ENCODE results near the gene KDSR. TPM values are rescaled to one million over a fixed set of nuclear protein-coding genes. Genes with fewer than 3 reads are reported as not detected.

Gene KDSR
- total and polyA plus RNA-seq, 9 of the 15 experiments (the other 6 are each of a cell fraction or from before 2014, with no cell fraction given), result 4.0 to 24.7 (median 12.4) TPM

- TF ChIP-seq THAP12 (CRISPR knock-in tag; IDR thresholded peaks at IDR 0.05), result no peak
- TF ChIP-seq ZC3H8 (IDR thresholded peaks at IDR 0.05), result no peak
- no peak for TF ChIP-seq CBX2 (IDR thresholded peaks at IDR 0.05; ENCODE audit: insufficient read depth, low read length, poor library complexity, severe bottlenecking)
- TF ChIP-seq VEZF1 (CRISPR knock-in tag; IDR thresholded peaks at IDR 0.05), result 0 out of 2 replicates have a peak, but pooled peaks have one; percentile 54
- no peak for TF ChIP-seq ZNF584 (CRISPR knock-in tag; IDR thresholded peaks at IDR 0.05; ENCODE audit: low read depth)
- no peak for TF ChIP-seq PHB (CRISPR knock-in tag; IDR thresholded peaks at IDR 0.05)
- TF ChIP-seq FUS (optimal IDR thresholded peaks at IDR 0.05; ENCODE audit: low read depth, low read length), result no peak
- no peak for TF ChIP-seq EZH2 (IDR thresholded peaks at IDR 0.05; ENCODE audit: borderline replicate concordance, low read depth, low read length)
- no peak for TF ChIP-seq TAF7 (tag; IDR thresholded peaks at IDR 0.05)
- no peak for TF ChIP-seq HDAC1 (IDR thresholded peaks at IDR 0.05)
- no peak for TF ChIP-seq HDAC8 (tag; IDR thresholded peaks at IDR 0.05)
- TF ChIP-seq FOXJ2 (tag; IDR thresholded peaks at IDR 0.05), result no peak
- TF ChIP-seq ZBTB7A (IDR thresholded peaks at IDR 0.05; ENCODE audit: borderline replicate concordance, control insufficient read depth, low read depth, low read length), result peak; percentile 5; the same call in 1 of the 2 replicates
- no peak for TF ChIP-seq BRCA1 (IDR thresholded peaks at IDR 0.05)
- TF ChIP-seq BRCA1 (CRISPR knock-in tag; IDR thresholded peaks at IDR 0.05), result no peak
- TF ChIP-seq TFE3 (CRISPR knock-in tag; IDR thresholded peaks at IDR 0.05), result no peak
- no peak for TF ChIP-seq GABPB2 (CRISPR knock-in tag; conservative IDR thresholded peaks at IDR 0.05)
- peak in 1 of 2 experiments; percentile 26 for TF ChIP-seq E2F6 (IDR thresholded peaks at IDR 0.05; ENCODE audit: borderline replicate concordance in 1 of 2, extremely low read depth in 1 of 2, insufficient read depth in 1 of 2, insufficient read length in 1 of 2, low read depth in 1 of 2, low read length in 1 of 2, poor library complexity in 1 of 2, severe bottlenecking in 1 of 2)
- TF ChIP-seq FOXM1 (IDR thresholded peaks at IDR 0.05; ENCODE audit: low read depth), result no peak
- TF ChIP-seq FOXM1 (CRISPR knock-in tag; IDR thresholded peaks at IDR 0.05; ENCODE audit: low read depth), result no peak
- TF ChIP-seq RBM39 (optimal IDR thresholded peaks at IDR 0.05; ENCODE audit: low read depth, low read length), result no peak
- TF ChIP-seq OTX1 (CRISPR knock-in tag; IDR thresholded peaks at IDR 0.05), result no peak
- TF ChIP-seq PHF20 (IDR thresholded peaks at IDR 0.05; ENCODE audit: partially characterized antibody), result no peak
Observed at GRCh38 chr18:63319383-63320122, 47.5 kb downstream of the KDSR start, which contains the start of gene BCL2 (continued).
